IPS-15b (cell line): ENCODE measurements around the gene CMIP.
"Not testable (repeated sequence)": the region's sequence is repeated elsewhere in the genome, so short reads cannot be mapped to it uniquely, and the experiment has no call there.

Experiments
- H3K27me3 ChIP-seq: one replicate; pipeline ENCODE4 v1.6.1; 2013; ENCODE audit warnings: low read length; ENCODE audit not compliant: control insufficient read depth, insufficient read depth
- H3K36me3 ChIP-seq: one replicate; pipeline ENCODE4 v1.6.1; 2013; ENCODE audit warnings: low read length; ENCODE audit not compliant: control insufficient read depth, insufficient read depth
- H3K4me1 ChIP-seq: one replicate; pipeline ENCODE4 v1.6.1; 2013; ENCODE audit warnings: mild to moderate bottlenecking, low read length; ENCODE audit not compliant: control insufficient read depth, insufficient read depth
- H3K4me3 ChIP-seq: one replicate; pipeline ENCODE4 v1.5.1; 2013; ENCODE audit warnings: low read depth, low read length
- H3K9ac ChIP-seq: one replicate; pipeline ENCODE4 v1.6.1; 2013; ENCODE audit warnings: low read depth, mild to moderate bottlenecking, low read length
- H3K9me3 ChIP-seq: one replicate; pipeline ENCODE4 v1.6.1; 2013; ENCODE audit warnings: mild to moderate bottlenecking, low read length; ENCODE audit not compliant: control insufficient read depth, insufficient read depth

The CMIP gene

DNA sequence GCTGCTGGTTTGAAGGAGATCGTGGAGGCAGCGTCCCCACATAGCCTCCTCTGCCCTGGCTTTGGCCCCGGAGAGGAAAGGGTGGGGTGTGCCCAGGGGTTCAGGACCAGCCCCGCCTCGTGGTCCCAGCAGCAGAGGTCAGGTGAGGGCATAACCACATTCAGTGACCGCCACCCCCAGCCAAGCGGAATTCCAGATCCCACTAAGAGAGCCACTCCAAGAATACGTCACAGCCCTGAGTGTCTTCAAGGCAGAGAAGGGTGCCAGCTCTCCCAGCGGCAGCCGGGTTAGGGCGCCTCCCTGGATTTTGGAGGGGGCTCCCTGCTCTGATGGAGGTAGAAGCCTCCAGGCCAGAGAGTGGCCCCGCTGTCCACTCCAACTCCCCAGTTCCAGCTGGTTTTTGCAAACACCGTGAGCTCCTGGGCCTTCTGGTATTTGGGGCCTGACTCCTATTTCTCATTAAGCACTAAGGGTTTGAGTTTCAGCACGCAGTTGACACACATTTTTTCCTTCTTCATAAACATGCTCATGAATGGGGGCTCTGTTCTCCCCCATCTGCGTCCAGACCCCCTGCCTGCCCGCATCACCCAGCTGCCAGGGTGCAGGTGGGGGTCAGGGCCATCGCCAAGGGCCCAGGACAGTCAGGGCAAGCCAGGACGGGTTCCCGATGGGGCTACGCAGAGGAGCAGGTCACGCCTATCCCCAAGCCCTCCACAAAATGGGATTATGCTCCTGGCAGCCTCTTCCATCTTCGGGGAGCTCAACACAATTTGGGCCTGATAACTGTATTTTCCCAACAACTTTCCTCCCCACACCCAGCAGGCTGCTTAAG lies 236.1 kb downstream of the CMIP start:
- Histone ChIP-seq H3K4me3 (no peak overlapping the region), H3K36me3 (peaks cover 37% of the 10 kb centered on the region), H3K9me3 (no peaks in the 10 kb centered on the region), H3K9ac (no peak overlapping the region), H3K27me3 (no peaks in the 10 kb centered on the region), H3K4me1 (no peaks in the 10 kb centered on the region)

DNA sequence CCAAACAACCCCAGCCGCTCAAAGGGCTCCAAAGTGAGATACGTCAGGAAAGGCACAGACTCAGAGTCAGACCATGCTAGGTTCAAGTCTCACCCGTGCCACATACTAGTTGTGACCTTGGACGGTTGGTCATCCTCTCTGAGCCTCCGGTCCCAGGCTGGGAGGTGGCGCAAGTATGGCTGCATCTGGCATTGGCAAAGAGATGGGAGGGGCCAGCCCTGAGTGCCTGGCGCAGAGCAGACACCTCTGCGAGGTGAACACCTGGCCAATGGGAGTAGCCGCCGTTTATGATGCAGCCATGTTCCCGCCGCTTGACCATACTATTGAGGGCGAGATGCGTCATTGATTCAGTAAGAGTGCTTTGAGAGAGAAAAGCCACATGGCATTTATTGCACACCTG lies 236.7 kb downstream of the CMIP start:
- no peaks in the 10 kb centered on the region for H3K4me1 ChIP-seq
- H3K9ac ChIP-seq = no peak overlapping the region
- peaks cover 34% of the 10 kb centered on the region for H3K36me3 ChIP-seq
- H3K27me3 ChIP-seq = no peaks in the 10 kb centered on the region
- H3K9me3 ChIP-seq = no peaks in the 10 kb centered on the region
- H3K4me3 ChIP-seq = no peak overlapping the region

DNA sequence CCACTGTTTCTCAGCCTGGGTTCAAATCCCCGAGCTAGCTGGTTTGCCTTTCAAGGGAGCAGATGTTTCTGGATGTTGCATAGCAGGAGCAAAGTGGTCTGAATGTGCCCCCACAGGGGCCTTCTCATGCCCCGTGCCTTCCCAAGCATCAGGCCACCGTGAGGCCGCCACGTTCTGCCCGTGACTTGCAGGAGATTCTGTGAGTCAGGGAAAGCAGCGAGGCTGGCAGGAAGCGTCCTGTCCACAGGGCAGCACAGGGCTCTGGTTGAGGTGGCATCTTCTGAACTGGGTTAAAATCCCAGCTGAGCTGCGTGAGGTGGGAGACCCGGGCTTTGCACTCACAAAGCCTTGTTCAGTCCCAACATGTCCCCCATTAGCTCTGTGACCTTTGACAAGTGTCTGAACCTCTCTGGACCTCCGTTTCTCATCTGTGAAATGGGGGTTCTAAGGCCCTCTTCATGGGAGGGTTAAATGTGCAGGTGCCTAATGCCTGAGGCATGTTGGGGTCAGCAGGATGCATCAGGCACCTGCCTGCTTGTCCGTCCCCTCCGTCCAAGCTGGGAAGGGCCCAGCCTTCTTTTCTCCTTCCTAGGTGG lies 239.7 kb downstream of the CMIP start:
- peaks cover 27% of the 10 kb centered on the region for H3K36me3 ChIP-seq
- no peaks in the 10 kb centered on the region for H3K9me3 ChIP-seq
- H3K4me3 ChIP-seq = no peak overlapping the region
- no peaks in the 10 kb centered on the region for H3K27me3 ChIP-seq
- H3K9ac ChIP-seq = no peak overlapping the region
- H3K4me1 ChIP-seq = no peaks in the 10 kb centered on the region

DNA sequence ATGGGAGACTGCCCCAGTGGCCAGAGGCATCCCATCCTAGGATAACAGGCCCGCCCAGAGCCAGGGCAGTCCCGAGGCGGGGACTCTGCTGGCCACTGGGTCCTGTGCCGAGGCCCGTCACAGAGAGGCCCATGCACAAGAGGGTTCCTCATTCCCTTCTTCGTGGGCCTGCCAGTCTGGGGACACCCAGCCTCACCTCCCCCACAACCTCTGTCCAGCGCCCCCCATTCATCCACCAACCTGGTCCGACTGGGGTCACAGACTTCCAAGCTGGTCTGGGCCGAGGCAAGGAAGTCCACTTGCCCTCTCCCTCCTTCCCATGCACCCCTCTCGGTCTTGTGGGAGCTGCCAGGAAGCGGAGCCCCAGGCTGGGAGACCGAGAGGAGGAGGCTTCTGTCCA lies 240.3 kb downstream of the CMIP start:
- H3K36me3 ChIP-seq = peaks cover 25% of the 10 kb centered on the region
- H3K9me3 ChIP-seq = no peaks in the 10 kb centered on the region
- H3K27me3 ChIP-seq = no peaks in the 10 kb centered on the region
- H3K4me1 ChIP-seq = no peaks in the 10 kb centered on the region
- no peak overlapping the region for H3K4me3 ChIP-seq
- H3K9ac ChIP-seq = no peak overlapping the region

DNA sequence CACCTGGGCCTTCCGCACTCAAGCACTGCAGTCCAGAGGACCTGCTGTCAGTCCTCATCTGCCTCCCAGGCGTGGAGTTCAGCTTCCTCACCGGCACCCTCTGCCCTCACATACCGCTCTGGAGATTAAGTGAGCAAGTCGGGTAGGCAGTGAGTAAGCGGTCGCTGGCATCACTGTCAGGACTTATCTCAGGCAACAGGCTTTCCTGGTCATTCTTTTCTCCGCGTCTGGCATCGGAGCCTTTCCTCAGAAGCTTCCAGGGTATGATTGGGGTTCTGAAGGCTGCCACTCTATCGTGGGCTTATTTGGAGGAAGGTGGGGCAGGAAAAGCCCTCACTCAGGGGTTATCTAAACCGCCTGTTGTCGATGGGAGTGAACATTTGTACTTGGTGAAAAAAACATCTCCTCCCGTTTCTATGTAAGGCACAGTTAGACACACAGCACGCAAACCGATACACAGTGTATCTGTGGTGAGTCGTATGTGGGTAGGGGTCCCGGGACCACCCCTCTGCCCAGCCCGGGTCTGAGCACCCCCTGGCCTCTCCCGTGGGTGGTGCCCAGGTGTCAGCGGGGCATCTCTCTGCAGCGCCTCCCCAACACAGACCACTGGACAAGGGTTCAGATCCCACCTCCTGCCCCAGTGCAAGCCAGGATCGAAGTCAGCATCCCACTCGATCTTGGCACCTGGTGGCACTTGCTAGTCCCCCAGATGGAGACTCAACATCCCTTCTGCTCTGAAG lies 242.0 kb downstream of the CMIP start:
- no peaks in the 10 kb centered on the region for H3K9me3 ChIP-seq
- H3K9ac ChIP-seq = no peak overlapping the region
- no peaks in the 10 kb centered on the region for H3K4me1 ChIP-seq
- no peak overlapping the region for H3K4me3 ChIP-seq
- H3K36me3 ChIP-seq = peaks cover 10% of the 10 kb centered on the region
- no peaks in the 10 kb centered on the region for H3K27me3 ChIP-seq

DNA sequence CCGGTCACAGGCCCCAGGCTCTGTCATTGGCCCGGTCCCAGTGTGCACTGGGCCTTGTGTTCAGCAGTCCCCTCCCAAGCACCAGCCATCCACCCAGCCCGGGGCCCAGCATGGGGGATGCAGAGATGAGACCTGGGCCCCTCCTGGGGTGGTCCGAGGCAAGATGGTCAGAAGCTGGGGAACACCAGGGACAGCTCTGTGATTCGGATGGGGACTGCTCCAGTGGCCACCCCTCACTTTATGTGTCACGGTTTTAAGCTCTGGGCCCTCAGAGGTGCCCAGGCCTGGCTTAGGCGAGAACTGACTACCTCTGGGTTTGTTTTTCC lies 242.5 kb downstream of the CMIP start:
- H3K4me1 ChIP-seq = no peaks in the 10 kb centered on the region
- H3K4me3 ChIP-seq = no peak overlapping the region
- H3K9ac ChIP-seq = no peak overlapping the region
- H3K9me3 ChIP-seq = no peaks in the 10 kb centered on the region
- H3K27me3 ChIP-seq = no peaks in the 10 kb centered on the region
- peaks cover 14% of the 10 kb centered on the region for H3K36me3 ChIP-seq

DNA sequence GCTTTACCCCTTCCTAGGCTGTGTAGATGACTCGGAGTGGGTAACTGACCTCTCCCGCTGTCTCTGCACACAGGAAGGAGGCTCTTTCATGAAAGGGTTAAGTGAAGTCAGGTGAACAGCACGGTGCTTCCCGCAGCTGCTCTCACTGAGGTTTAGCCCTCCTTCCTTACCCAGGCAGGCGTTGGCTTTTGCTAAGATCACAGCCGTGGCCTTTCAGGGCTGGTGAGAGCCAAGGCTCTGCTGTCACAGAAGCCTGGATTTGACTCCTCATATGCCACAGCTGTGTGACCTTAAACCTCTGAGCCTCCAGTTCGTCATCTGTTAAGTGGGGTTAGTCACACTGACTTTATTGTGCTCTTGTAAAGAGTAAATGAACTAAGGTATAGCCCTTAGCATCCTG lies 243.6 kb downstream of the CMIP start:
- Histone ChIP-seq H3K9me3 (no peaks in the 10 kb centered on the region), H3K4me1 (no peaks in the 10 kb centered on the region), H3K9ac (no peak overlapping the region), H3K4me3 (no peak overlapping the region), H3K27me3 (no peaks in the 10 kb centered on the region), H3K36me3 (peaks cover 25% of the 10 kb centered on the region)

DNA sequence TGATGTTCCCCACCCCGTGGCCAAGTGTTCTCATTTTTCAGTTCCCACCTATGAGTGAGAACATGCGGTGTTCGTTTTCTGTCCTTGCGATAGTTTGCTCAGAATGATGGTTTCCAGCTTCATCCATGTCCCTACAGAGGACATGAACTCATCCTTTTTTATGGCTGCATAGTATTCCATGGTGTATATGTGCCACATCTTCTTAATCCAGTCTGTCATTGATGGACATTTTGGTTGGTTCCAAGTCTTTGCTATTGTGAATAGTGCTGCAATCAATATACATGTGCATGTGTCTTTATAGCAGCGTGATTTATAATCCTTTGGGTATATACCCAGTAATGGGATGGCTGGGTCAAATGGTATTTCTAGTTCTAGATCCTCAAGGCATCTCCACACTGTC lies 244.2 kb downstream of the CMIP start:
- H3K9ac ChIP-seq, H3K4me1 ChIP-seq, H3K4me3 ChIP-seq, H3K27me3 ChIP-seq, H3K9me3 ChIP-seq: not testable (repeated sequence)
- H3K36me3 ChIP-seq = peaks cover 30% of the 10 kb centered on the region

DNA sequence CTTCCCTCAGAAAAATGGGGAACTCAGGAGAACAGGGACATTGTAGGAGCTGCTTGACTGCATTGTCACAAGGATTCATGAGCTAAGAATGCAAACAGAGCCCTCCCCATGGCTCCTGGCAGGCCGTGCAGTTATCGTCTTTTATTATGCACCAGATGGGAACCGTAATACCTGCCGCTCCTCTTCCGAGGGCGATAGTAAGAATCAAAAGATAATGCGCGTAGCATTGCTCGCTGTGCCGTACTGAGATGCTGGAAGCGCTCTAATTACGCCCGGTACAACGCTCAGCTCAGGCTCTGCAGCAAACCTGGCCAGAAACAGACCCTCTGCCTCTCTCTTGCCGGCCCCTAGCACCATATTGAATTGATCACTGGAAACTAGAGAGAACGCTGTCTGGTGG lies 247.4 kb downstream of the CMIP start:
- H3K9ac ChIP-seq = no peak overlapping the region

DNA sequence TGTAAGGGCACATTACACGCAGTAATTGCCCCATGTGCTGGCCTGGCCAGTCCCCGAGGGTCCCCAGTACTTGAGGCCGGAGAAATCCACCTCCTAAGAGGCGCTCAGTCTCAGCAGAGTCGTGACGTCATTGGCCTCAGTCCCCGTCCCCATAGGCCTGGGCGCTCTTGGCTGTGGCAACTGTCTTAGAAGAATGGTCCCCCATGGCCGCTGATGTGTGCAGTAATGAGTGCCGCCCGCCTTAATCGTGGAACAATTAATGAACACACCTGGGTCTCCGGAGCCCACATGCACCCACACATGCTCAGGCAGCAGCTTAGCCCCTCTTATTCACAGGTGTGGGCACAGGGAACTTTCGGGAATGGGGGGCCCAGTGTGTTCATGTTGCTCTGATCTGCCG lies 248.0 kb downstream of the CMIP start:
- Histone ChIP-seq H3K4me1 (no peaks in the 10 kb centered on the region), H3K9me3 (no peaks in the 10 kb centered on the region), H3K36me3 (peaks cover 34% of the 10 kb centered on the region), H3K4me3 (no peak overlapping the region), H3K9ac (no peak overlapping the region), H3K27me3 (no peaks in the 10 kb centered on the region)

More for the DNA sequence above, 247.4 kb downstream of the CMIP start:
- no peaks in the 10 kb centered on the region for H3K9me3 ChIP-seq
- peaks cover 34% of the 10 kb centered on the region for H3K36me3 ChIP-seq
- H3K27me3 ChIP-seq = no peaks in the 10 kb centered on the region
- no peak overlapping the region for H3K4me3 ChIP-seq
- H3K4me1 ChIP-seq = no peaks in the 10 kb centered on the region

DNA sequence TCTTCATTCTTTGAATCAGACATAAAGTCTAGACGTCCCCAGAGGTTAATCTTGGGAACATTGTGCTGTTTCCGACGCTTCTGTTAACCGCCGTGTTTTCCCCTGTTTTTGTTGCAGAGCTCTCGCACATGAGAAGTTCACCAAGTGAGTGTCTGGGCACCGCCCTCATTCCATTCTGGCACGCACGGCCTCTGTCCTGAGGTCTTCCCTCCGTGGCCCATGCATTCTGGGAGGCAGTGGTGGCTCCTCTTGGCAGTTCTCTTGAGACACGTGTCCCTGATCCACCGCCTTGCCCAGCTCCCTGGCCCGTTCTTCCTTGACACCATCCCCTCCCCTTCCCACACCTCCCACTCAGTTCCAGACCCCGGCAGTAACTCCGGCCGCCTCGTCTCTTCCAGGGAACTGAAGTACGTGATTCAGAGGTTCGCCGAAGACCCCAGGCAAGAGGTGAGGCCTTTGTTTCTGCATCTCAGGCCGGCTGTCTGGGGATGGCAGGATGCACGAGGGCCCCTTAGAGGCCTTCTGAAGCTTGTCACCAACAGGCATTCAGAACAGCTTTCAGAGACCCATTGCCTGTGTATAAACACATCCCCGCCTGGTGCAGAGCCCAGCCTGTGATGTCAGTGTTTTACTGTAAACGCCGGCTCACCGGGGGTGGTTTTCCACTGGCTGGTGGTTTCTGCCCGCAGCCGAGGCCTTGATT lies 248.6 kb downstream of the CMIP start:
- no peak overlapping the region for H3K4me3 ChIP-seq
- H3K27me3 ChIP-seq = no peaks in the 10 kb centered on the region
- H3K36me3 ChIP-seq = peaks cover 37% of the 10 kb centered on the region
- no peaks in the 10 kb centered on the region for H3K9me3 ChIP-seq
- H3K4me1 ChIP-seq = no peaks in the 10 kb centered on the region
- no peak overlapping the region for H3K9ac ChIP-seq
